Tibial artery (tissue), 4 donors: ENCODE data around the gene HES3.

Experiments used
- DNase-seq, 2 donors: peaks; one replicate each; pipeline ENCODE4 v3.0.0-alpha.2; 2019
- H3K27ac ChIP-seq, 2 donors: fragments of 200-600 bp; sonication (generic) in 1 of 2; 1 replicate in 1 of 2; 2 replicates in 1 of 2; pipeline ENCODE4 v1.5.1; 2018 to 2019; ENCODE audit warnings: mild to moderate bottlenecking in 1 of 2
- H3K27me3 ChIP-seq, 2 donors: fragments of 200-600 bp; sonication (generic) in 1 of 2; one replicate each; pipeline versions ENCODE4 v1.5.1 to v1.6.0; 2016 to 2019
- H3K36me3 ChIP-seq, 3 donors: fragments of 200-600 bp; sonication (generic) in 2 of 3; one replicate each; pipeline ENCODE4 v1.5.1; 2016 to 2019; ENCODE audit warnings: mild to moderate bottlenecking in 2 of 3
- H3K4me1 ChIP-seq, 4 donors: fragments of 200-600 bp; sonication (generic) in 2 of 4; 1 replicate in 3 of 4; 2 replicates in 1 of 4; pipeline ENCODE4 v1.5.1; 2016 to 2019
- H3K4me3 ChIP-seq, 2 donors: fragments of 200-600 bp; sonication (generic) in 1 of 2; 1 replicate in 1 of 2; 2 replicates in 1 of 2; pipeline ENCODE4 v1.5.1; 2018 to 2019; ENCODE audit warnings: mild to moderate bottlenecking in 2 of 2
- H3K9me3 ChIP-seq, 3 donors: fragments of 200-600 bp; sonication (generic) in 1 of 3; one replicate each; pipeline ENCODE4 v1.5.1; 2016 to 2019
- intact Hi-C: fragments of 100-400 bp; cut with DNase I; formaldehyde crosslinking; loops from one replicate; pipeline ENCODE4 v1.15.0; 2023; ENCODE audit warnings: low total_unique reads
- TF ChIP-seq, protein P1 (sequence below), 2 experiments: fragments of 200-600 bp in 1 of 2; fragments of 450-650 bp in 1 of 2; IDR thresholded peaks; one replicate each; pipeline ENCODE4 v1.5.1; 2017 to 2019; ENCODE audit warnings: antibody characterized with exemption in 2 of 2, mild to moderate bottlenecking in 1 of 2, moderate library complexity in 1 of 2

Gene HES3

DNA sequence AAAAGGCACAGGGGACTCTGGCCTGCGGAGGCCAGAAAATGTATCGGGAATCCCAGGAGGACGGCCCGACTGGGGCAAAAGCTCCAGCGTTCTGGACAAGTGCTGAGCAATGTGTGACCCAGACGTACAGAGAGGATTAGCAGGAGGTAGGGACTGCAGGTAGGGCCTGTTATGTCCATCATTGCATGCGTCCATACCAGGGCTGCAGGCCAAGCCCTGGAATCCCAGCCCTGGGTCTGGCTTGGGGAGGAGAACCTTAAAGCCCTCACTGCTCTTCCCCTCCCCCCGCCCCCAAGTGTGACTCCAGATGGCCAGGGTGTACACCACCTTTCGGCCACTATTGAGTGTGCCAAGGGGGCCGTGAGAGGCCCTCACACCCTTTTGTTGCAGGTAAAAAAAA is 36.1 kb upstream of the HES3 start:
- TF ChIP-seq, protein P1, sequence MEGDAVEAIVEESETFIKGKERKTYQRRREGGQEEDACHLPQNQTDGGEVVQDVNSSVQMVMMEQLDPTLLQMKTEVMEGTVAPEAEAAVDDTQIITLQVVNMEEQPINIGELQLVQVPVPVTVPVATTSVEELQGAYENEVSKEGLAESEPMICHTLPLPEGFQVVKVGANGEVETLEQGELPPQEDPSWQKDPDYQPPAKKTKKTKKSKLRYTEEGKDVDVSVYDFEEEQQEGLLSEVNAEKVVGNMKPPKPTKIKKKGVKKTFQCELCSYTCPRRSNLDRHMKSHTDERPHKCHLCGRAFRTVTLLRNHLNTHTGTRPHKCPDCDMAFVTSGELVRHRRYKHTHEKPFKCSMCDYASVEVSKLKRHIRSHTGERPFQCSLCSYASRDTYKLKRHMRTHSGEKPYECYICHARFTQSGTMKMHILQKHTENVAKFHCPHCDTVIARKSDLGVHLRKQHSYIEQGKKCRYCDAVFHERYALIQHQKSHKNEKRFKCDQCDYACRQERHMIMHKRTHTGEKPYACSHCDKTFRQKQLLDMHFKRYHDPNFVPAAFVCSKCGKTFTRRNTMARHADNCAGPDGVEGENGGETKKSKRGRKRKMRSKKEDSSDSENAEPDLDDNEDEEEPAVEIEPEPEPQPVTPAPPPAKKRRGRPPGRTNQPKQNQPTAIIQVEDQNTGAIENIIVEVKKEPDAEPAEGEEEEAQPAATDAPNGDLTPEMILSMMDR (IDR thresholded peaks at IDR 0.05), result no peak
- Histone ChIP-seq H3K9me3 (no peaks in the 10 kb centered on the region), H3K27me3 (no peaks in the 10 kb centered on the region), H3K27ac (no peak overlapping the region), H3K4me3 (no peak overlapping the region), H3K4me1 (peaks cover 0 to 45% (median 32%) of the 10 kb centered on the region in 4 donors), H3K36me3 (peaks cover 0 to 22% (median 0%) of the 10 kb centered on the region in 3 donors)
- intact Hi-C loops, result no loop called here
- no peak for DNase-seq

DNA sequence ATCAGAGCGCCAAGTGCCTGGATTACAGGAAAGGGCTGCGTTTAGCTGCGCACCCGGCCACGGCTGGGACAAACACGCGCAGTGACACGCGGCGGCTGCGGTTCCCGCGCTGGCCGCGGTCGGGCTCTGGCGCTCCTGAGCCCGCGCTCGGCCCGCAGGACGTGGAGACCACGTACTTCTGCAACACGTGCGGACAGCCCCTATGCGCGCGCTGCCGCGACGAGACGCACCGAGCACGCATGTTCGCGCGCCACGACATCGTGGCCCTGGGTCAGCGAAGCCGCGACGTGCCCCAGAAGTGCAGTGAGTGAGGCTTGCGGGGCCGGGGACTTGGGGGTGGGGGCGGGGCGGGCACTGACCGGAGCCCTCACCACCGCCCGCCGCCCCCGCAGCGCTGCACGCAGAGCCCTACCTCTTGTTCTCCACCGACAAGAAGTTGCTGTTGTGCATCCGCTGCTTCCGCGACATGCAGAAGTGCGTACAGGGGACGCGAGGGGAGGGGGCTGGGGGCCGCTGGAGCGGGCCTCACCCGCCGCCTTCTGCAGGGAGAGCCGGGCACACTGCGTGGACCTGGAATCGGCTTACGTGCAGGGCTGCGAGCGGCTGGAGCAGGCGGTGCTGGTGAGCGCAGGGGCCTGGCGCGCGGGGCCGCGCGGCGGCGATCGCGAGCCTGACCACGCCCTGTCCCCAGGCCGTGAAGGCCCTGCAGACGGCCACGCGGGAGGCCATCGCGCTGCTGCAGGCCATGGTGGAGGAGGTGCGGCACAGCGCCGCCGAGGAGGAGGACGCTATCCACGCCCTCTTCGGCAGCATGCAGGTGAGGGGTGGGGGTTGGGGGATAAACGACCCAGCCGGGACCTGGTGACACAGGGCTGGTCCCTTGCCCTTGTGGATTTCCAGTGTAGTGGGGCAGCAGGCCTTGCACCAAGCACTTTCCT is 35.0 kb upstream of the HES3 start:
- no peak for DNase-seq
- no peaks in the 10 kb centered on the region for H3K9me3 ChIP-seq
- TF ChIP-seq, protein P1 (IDR thresholded peaks at IDR 0.05), result peak; percentile 34 to 55
- H3K27me3 ChIP-seq, result no peaks in the 10 kb centered on the region
- peaks cover 0 to 24% (median 0%) of the 10 kb centered on the region in 3 donors for H3K36me3 ChIP-seq
- peaks cover 0 to 45% (median 32%) of the 10 kb centered on the region in 4 donors for H3K4me1 ChIP-seq
- H3K27ac ChIP-seq, result no peak overlapping the region
- peak overlapping the region; percentile 30 to 43 for H3K4me3 ChIP-seq
- intact Hi-C loops, result no loop called here

DNA sequence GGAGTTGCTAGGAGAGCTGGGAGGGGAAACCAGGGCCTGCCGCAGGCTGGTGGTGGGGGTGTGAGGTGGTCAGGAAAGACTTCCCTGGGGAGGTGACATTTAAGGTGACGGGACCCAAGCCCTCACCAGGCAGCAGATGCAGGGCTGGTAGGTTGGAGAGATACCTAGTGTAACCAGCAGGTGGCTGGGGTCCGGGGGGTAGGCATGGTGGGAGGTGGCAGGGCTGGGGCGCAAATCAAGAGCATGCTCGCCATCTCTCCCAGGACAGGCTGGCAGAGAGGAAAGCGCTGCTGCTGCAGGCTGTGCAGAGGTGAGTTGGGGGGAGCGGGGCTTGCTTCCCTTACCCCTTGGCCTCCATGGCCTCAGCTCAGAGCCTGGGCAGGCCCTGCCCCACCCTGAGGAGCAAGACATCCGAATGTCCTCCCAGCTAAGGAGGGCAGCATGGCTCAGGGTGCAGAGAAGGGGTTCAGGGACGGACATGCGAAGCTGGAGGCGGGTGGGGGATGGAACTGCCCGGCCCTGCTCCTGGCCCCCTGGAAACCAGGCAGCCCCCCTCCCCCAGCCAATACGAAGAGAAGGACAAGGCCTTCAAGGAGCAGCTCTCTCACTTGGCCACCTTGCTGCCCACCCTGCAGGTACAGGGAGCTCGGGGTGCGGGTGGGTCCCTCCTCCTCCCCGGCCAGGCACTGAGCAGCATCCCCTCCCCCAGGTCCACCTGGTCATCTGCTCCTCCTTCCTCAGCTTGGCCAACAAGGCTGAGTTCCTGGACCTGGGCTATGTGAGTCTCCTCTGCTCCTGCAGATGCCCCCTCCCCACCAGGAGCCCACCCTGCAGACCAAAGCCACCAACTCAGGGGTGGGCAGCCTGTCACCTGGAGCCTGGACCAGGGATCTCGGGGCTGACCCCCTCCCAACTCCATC is 34.1 kb upstream of the HES3 start:
- Histone ChIP-seq H3K9me3 (no peaks in the 10 kb centered on the region), H3K27ac (no peak overlapping the region), H3K27me3 (no peaks in the 10 kb centered on the region), H3K36me3 (peaks cover 0 to 24% (median 0%) of the 10 kb centered on the region in 3 donors), H3K4me1 (peaks cover 0 to 41% (median 27%) of the 10 kb centered on the region in 4 donors), H3K4me3 (no peak overlapping the region)
- TF ChIP-seq, protein P1 (IDR thresholded peaks at IDR 0.05), result no peak
- intact Hi-C loops, result no loop called here
- no peak for DNase-seq

DNA sequence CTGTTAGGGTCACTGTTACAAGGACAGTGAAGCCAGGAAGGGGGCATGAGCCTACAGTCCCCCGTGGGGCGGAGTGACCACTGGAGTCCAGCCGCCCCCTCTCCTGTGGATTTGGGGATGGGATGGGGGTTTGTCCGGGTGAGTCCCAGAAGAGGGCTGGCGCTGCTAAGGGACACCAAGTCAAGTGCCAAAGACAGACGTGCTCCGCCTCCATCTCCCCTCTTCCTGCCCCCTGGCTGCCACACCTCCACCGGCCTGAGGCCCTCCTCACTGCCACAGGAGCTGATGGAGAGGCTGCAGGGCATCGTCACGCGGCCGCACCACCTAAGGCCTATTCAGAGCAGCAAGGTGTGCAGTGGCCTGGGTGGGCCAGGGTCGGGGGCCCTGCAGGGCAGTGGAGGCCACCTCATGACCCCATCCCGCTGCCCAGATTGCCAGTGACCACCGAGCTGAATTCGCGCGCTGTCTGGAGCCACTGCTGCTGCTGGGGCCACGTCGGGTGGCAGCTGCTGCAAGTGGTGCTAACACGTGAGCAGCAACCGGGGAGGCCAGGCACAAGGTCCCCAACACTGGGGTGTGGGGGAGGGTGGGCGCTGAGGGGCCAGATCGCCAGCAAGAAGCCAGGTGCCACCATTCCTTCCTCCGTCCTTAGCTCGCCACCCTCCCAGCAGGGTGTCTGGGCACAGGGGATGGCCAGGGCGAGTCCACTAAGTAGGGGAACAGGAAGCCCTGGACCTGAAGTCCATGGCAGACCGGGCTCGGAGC is 33.2 kb upstream of the HES3 start:
- no peaks in the 10 kb centered on the region for H3K27me3 ChIP-seq

More for the DNA sequence above, 33.2 kb upstream of the HES3 start:
- Histone ChIP-seq H3K27ac (no peak overlapping the region), H3K4me1 (peaks cover 0 to 33% (median 19%) of the 10 kb centered on the region in 4 donors), H3K36me3 (peaks cover 0 to 28% (median 0%) of the 10 kb centered on the region in 3 donors), H3K4me3 (no peak overlapping the region), H3K9me3 (no peaks in the 10 kb centered on the region)
- TF ChIP-seq, protein P1 (IDR thresholded peaks at IDR 0.05), result no peak
- intact Hi-C loops, result no loop called here
- no peak for DNase-seq
